Keratinocyte (primary cell): ENCODE measurements around the gene MGAT2. TPM values are rescaled to one million over a fixed set of nuclear protein-coding genes. Genes with fewer than 3 reads are reported as not detected.
"Not testable (repeated sequence)": the region's sequence is repeated elsewhere in the genome, so short reads cannot be mapped to it uniquely, and the experiment has no call there.

Experiments
- DNase-seq: peaks from one replicate; pipeline ENCODE4 v3.0.0-alpha.2; 2011; ENCODE audit warnings: low read depth, missing footprints, low spot score
- FAIRE-seq: peaks from 2 replicates; lab custom pipeline; 2011; peaks lifted over from hg19 to GRCh38; lab: Jason Lieb, UNC
- H2AFZ ChIP-seq: 2 replicates; pipeline ENCODE4 v1.6.0; 2012; ENCODE audit warnings: low read length, control low read depth, inconsistent platforms; ENCODE audit not compliant: control insufficient read depth
- H3K27ac ChIP-seq: 2 replicates; pipeline ENCODE4 v1.5.1; 2011; ENCODE audit warnings: low read length; ENCODE audit not compliant: control insufficient read depth, insufficient read depth
- H3K27me3 ChIP-seq: 3 replicates; pipeline ENCODE4 v1.6.0; 2011; ENCODE audit warnings: low read length; ENCODE audit not compliant: control insufficient read depth, insufficient read depth; ENCODE audit errors: extremely low read depth
- H3K36me3 ChIP-seq, 2 experiments: 2 replicates in 1 of 2; 3 replicates in 1 of 2; pipeline ENCODE4 v1.5.1; 2011; ENCODE audit warnings: low read length in 2 of 2, mild to moderate bottlenecking in 1 of 2; ENCODE audit not compliant: control insufficient read depth in 2 of 2, insufficient read depth in 2 of 2; ENCODE audit errors: extremely low read depth in 1 of 2
- H3K4me1 ChIP-seq: 3 replicates; pipeline ENCODE4 v1.5.1; 2011; ENCODE audit warnings: low read length; ENCODE audit not compliant: control insufficient read depth, insufficient read depth; ENCODE audit errors: extremely low read depth
- H3K4me2 ChIP-seq: 3 replicates; pipeline ENCODE4 v1.6.0; 2011; ENCODE audit warnings: low read depth, low read length; ENCODE audit not compliant: control insufficient read depth, insufficient read depth; ENCODE audit errors: extremely low read depth
- H3K4me3 ChIP-seq, 3 experiments: fragments of 200-600 bp in 1 of 3; sonication (generic) in 1 of 3; 2 replicates in 2 of 3; 3 replicates in 1 of 3; pipeline ENCODE4 v1.5.1; 2011 to 2016; ENCODE audit warnings: low read length in 3 of 3, mild to moderate bottlenecking in 3 of 3, control low read depth in 2 of 3, inconsistent platforms in 1 of 3, low read depth in 1 of 3, mixed read lengths in 1 of 3, mixed run types in 1 of 3, moderate library complexity in 1 of 3; ENCODE audit not compliant: control insufficient read depth in 2 of 3, insufficient read depth in 2 of 3; ENCODE audit errors: extremely low read depth in 1 of 3
- H3K79me2 ChIP-seq: 2 replicates; pipeline ENCODE4 v1.6.0; 2012; ENCODE audit warnings: low read length; ENCODE audit not compliant: control insufficient read depth, insufficient read depth
- H3K9ac ChIP-seq: 3 replicates; pipeline ENCODE4 v1.6.0; 2011; ENCODE audit warnings: low read length; ENCODE audit not compliant: control insufficient read depth, insufficient read depth; ENCODE audit errors: extremely low read depth
- H3K9me1 ChIP-seq: 3 replicates; pipeline ENCODE4 v1.6.0; 2011; ENCODE audit warnings: low read length; ENCODE audit not compliant: control insufficient read depth, insufficient read depth; ENCODE audit errors: extremely low read depth
- H3K9me3 ChIP-seq: 2 replicates; pipeline ENCODE4 v1.5.1; 2012; ENCODE audit warnings: low read depth, low read length; ENCODE audit not compliant: control insufficient read depth
- H4K20me1 ChIP-seq: 3 replicates; pipeline ENCODE4 v1.6.0; 2011; ENCODE audit warnings: low read length; ENCODE audit not compliant: control insufficient read depth, insufficient read depth; ENCODE audit errors: extremely low read depth
- CTCF ChIP-seq, 3 experiments: IDR thresholded peaks in 1 of 3; conservative IDR thresholded peaks in 1 of 3; optimal IDR thresholded peaks in 1 of 3; 2 replicates in 2 of 3; 3 replicates in 1 of 3; pipeline versions ENCODE3 to v1.5.1; 2011; ENCODE audit warnings: low read length in 3 of 3, mild to moderate bottlenecking in 3 of 3, moderate library complexity in 2 of 3, control low read depth in 1 of 3, inconsistent platforms in 1 of 3; ENCODE audit not compliant: insufficient read depth in 2 of 3; ENCODE audit errors: extremely low read depth in 1 of 3
- EZH2 ChIP-seq: IDR thresholded peaks from one replicate; pipeline ENCODE4 v1.6.1; 2012; ENCODE audit warnings: inconsistent platforms, mild to moderate bottlenecking, low read length, moderate library complexity
- dilution Hi-C: fragments of 300-500 bp; cut with MboI; formaldehyde crosslinking; loops from one replicate; pipeline ENCODE4 v1.7.0; 2020; ENCODE audit warnings: low sequenced_read_pairs; ENCODE audit not compliant: extremely low pct_ligation_motif_present
- polyA plus RNA-seq, 5 experiments: library from polyadenylated mRNA; depleted of rRNA in 3 of 5; stranded (reverse) in 3 of 5; stranded (forward) in 1 of 5; unstranded in 1 of 5; fragments of >200 nt; gene quantifications; 1 replicate in 1 of 5; 2 replicates in 3 of 5; 3 replicates in 1 of 5; pipeline versions ENCODE4 v1.2.1 to v1.2.3, GENCODE V29; 2011 to 2012; ENCODE audit warnings: missing spikeins in 2 of 5, low read depth in 1 of 5, low replicate concordance in 1 of 5

The MGAT2 gene
- polyA plus RNA-seq, 1 donor (not counting 4 experiments of a cell fraction or from before 2014, with no cell fraction given): 24.0 TPM

- dilution Hi-C loops: no loop called here
- FAIRE-seq: no peak
- no peak overlapping the region for H3K9ac ChIP-seq
- no peaks in the 10 kb centered on the region for H4K20me1 ChIP-seq
- no peaks in the 10 kb centered on the region for H3K9me3 ChIP-seq
- H3K4me3 ChIP-seq: no peak overlapping the region
- peaks cover 0 to 1% of the 10 kb centered on the region in 2 experiments for H3K36me3 ChIP-seq
- no peak overlapping the region for H2AFZ ChIP-seq
- H3K27me3 ChIP-seq: no peaks in the 10 kb centered on the region
- no peak overlapping the region for H3K27ac ChIP-seq
- H3K9me1 ChIP-seq: no peaks in the 10 kb centered on the region
- H3K79me2 ChIP-seq: no peaks in the 10 kb centered on the region
- H3K4me1 ChIP-seq: no peaks in the 10 kb centered on the region
- DNase-seq: no peak
- no peak overlapping the region for H3K4me2 ChIP-seq
- no peak for TF ChIP-seq CTCF (optimal IDR thresholded peaks at IDR 0.05 in 1 of 3, IDR thresholded peaks at IDR 0.05 in 1 of 3, conservative IDR thresholded peaks at IDR 0.05 in 1 of 3; ENCODE audit: extremely low read depth in 1 of 3, insufficient read depth in 2 of 3, low read length in 3 of 3)
- no peak for TF ChIP-seq EZH2
These were observed 32.9 kb downstream of the MGAT2 start for GRCh38 chr14:49653508-49653907.

GRCh38 chr14:49654511-49654910 lies 33.9 kb downstream of the MGAT2 start:
- TF ChIP-seq EZH2 (no peak), CTCF (optimal IDR thresholded peaks at IDR 0.05 in 1 of 3, IDR thresholded peaks at IDR 0.05 in 1 of 3, conservative IDR thresholded peaks at IDR 0.05 in 1 of 3; ENCODE audit: extremely low read depth in 1 of 3, insufficient read depth in 2 of 3, low read length in 3 of 3) (no peak)
- peaks cover 0 to 1% of the 10 kb centered on the region in 2 experiments for H3K36me3 ChIP-seq
- peaks cover under 1% of the 10 kb centered on the region for H3K4me1 ChIP-seq
- H3K9me1 ChIP-seq: no peaks in the 10 kb centered on the region
- H3K9ac ChIP-seq: no peak overlapping the region
- dilution Hi-C loops: no loop called here
- H3K79me2 ChIP-seq: no peaks in the 10 kb centered on the region
- H3K4me3 ChIP-seq: no peak overlapping the region
- no peak overlapping the region for H3K27ac ChIP-seq
- DNase-seq (no peak), FAIRE-seq (no peak)
- no peaks in the 10 kb centered on the region for H3K27me3 ChIP-seq
- H3K9me3 ChIP-seq: no peaks in the 10 kb centered on the region
- H2AFZ ChIP-seq: no peak overlapping the region
- H4K20me1 ChIP-seq: no peaks in the 10 kb centered on the region
- no peak overlapping the region for H3K4me2 ChIP-seq

DNA sequence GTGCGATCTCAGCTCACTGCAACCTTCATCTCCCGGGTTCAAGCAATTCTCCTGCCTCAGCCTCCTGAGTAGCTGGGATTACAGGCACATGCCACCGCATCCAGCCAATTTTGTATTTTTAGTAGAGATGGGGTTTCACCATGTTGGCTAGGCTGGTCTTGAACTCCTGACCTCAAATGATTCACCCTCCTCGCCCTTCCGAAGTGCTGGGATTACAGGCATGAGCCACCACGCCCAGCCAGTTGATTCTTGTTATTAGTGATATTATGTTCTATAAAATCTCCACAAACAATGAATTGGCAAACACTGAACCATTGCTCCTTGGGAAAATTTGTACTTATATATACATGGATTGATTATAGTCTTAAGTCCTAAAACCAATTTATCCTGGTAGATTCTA lies 36.9 kb downstream of the MGAT2 start:
- H3K4me2 ChIP-seq, H3K27me3 ChIP-seq, H3K9me1 ChIP-seq, H3K9ac ChIP-seq, H3K36me3 ChIP-seq, H3K9me3 ChIP-seq, H3K4me1 ChIP-seq, FAIRE-seq, DNase-seq, H3K27ac ChIP-seq, H3K4me3 ChIP-seq, H2AFZ ChIP-seq, dilution Hi-C loops, H4K20me1 ChIP-seq, H3K79me2 ChIP-seq: not testable (repeated sequence)
